Measurements from ENCODE around the gene GAB1. TPM values are rescaled to one million over a fixed set of nuclear protein-coding genes. Genes with fewer than 3 reads are reported as not detected.

GAB1 gene
- total RNA-seq, 2 experiments from 2014 or later: 0.37 to 0.79 TPM

DNA sequence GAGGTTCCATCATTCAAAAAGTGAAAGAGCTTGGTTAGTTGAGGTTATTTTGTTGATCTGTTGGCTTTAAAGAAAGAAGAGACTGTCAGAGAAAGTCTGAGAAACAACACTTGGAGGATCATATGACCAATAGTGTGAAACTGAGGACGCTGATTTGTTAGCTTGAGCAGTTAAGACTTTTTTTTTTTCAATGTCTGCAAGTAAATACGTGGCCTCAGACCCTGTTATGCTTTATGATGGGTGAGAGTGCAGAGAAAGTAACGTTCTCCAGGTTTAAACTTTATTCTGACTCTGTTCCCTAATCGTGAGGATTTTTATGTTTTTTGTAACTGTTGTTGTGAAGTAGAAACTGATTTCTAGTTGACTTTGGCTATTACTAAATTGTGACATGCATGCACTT lies 45.9 kb downstream of the GAB1 start:
- DNase-seq (no peak), ATAC-seq (no peak)
- ChIA-PET POLR2A (no interaction called here), CTCF (no interaction called here)
- no peaks in the 10 kb centered on the region for H3K36me3 Mint-ChIP-seq (ENCODE audit: low read depth)
- no peaks in the 10 kb centered on the region for H3K4me1 Mint-ChIP-seq (ENCODE audit: low read depth)
- H3K4me3 Mint-ChIP-seq: no peak overlapping the region
- H3K27ac Mint-ChIP-seq: no peak overlapping the region
- H3K9me3 Mint-ChIP-seq (ENCODE audit: insufficient read depth): no peaks in the 10 kb centered on the region
- peaks cover 3% of the 10 kb centered on the region for H3K27me3 Mint-ChIP-seq (ENCODE audit: low read depth)

DNA sequence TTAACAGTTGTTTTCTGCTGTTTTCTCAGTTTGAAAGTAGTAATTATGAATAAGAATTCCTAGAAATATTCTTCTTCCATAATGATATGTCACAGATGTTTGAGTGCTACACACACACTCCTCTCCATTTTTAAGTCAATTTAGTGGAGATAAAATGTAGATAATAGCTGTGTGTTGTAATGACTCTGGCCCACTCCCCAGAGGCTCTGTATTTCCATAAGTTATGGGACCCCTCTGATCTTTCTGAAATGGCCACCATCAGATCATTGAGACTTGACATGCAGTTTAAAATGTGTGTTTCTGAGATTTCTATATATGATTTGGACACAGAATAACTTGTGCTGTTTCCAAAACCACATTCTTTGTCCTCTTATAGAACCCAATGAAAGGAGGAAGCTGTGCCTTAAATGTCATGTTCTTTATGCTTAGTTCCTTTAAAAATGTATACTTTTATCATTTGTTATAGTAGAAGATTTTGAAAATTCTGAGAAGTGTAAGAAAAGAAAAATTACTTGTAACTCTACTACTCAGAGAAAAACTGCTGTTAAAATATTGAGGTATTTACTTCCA lies 46.4 kb downstream of the GAB1 start:
- Mint-ChIP-seq H3K4me3 (no peak overlapping the region), H3K36me3 (ENCODE audit: low read depth) (no peaks in the 10 kb centered on the region), H3K4me1 (ENCODE audit: low read depth) (no peaks in the 10 kb centered on the region), H3K27me3 (ENCODE audit: low read depth) (peaks cover 3% of the 10 kb centered on the region), H3K9me3 (ENCODE audit: insufficient read depth) (no peaks in the 10 kb centered on the region), H3K27ac (no peak overlapping the region)
- ChIA-PET CTCF (no interaction called here), POLR2A (no interaction called here)
- DNase-seq: no peak
- no peak for ATAC-seq

DNA sequence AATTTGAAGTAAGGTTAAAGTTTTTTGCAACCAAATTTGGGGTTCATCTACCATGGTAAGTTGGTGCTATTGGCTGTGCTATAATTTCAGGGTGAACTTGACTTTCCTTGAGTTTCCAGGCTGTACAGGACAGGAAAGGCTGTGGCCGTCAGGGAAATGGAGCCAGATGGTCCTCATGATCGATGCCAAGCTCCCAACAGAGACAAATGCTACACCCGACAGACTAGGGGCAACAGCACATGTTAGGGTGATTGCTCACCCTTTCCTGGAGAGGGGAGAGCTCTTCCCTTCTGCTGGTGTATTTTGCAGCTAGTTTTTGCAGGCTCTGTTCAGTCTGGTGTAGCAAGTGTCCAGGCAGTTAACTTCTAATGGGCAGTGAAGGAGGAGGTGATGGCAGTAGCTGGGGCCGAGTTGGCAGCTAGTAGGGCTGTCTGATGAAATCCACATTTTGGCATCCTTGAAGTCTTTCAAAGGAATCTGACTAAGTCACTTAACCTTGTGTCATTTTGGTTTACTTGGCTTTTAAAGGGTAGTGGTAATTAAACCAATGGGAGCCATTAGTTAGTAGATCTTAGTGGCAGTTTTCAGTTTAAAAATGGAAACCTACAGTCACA lies 47.8 kb downstream of the GAB1 start:
- H3K27ac Mint-ChIP-seq: no peak overlapping the region
- CTCF ChIA-PET: interaction anchor here (1.3 kb wide), 1 partner anchor 16 kb away, joined by 3 read pairs; no protein-coding TSS in a partner anchor
- DNase-seq (no peak), ATAC-seq (no peak)
- no peaks in the 10 kb centered on the region for H3K9me3 Mint-ChIP-seq (ENCODE audit: insufficient read depth)
- H3K4me3 Mint-ChIP-seq: no peak overlapping the region
- POLR2A ChIA-PET: no interaction called here
- H3K27me3 Mint-ChIP-seq (ENCODE audit: low read depth): peaks cover 7% of the 10 kb centered on the region
- H3K4me1 Mint-ChIP-seq (ENCODE audit: low read depth): no peaks in the 10 kb centered on the region
- no peaks in the 10 kb centered on the region for H3K36me3 Mint-ChIP-seq (ENCODE audit: low read depth)

DNA sequence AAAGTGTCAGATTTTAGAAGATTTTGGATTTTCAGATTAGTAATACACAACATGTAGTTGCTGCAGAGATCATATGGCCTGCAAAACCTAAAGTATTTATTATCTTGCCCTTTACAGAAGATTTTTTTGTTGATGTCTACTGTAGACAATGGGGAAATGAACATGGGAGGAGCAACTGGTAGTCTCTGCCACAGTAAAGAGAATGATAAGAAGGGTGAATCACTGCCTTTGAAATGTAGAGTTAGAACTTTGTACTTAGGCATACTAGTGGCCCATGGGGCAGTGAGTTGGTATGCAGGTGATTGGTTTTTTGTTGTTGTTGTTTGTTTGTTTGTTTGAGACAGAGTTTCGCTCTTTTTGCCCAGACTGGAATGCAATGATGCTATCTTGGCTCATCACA lies 50.1 kb downstream of the GAB1 start:
- CTCF ChIA-PET: no interaction called here
- H3K4me1 Mint-ChIP-seq (ENCODE audit: low read depth): no peaks in the 10 kb centered on the region
- no peak overlapping the region for H3K4me3 Mint-ChIP-seq
- no peak overlapping the region for H3K27ac Mint-ChIP-seq
- no peak for DNase-seq
- no peaks in the 10 kb centered on the region for H3K9me3 Mint-ChIP-seq (ENCODE audit: insufficient read depth)
- H3K36me3 Mint-ChIP-seq (ENCODE audit: low read depth): no peaks in the 10 kb centered on the region
- no peak for ATAC-seq
- POLR2A ChIA-PET: no interaction called here
- peaks cover 10% of the 10 kb centered on the region for H3K27me3 Mint-ChIP-seq (ENCODE audit: low read depth)

DNA sequence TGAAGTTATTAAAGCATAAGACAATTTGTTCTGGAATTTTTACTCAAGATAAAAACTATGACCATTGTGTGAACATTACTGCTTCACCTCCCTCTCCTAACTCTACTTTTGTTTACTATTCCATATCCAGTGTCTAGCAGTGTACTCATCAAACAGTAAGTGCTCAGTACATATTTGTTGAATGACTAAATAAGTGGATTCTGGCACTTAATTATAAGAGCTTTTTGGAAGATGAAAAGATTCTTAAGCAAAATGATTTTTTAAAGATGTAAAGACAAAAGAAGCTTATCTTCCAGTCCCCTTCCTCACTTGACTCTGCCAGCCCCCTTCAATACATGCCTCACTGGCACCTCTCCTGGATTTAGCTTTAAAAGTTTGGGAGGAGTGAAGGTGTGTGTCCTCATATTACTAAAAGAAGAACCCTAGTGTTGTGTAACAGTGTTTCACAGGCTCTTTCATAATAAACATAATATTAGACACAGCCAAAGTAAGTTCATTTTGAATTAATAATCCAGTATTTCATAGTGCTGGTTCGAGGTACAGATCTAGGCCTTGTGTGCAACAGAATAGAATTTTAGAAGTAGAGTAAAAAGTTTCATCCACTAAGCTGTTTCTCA lies 53.0 kb downstream of the GAB1 start:
- ChIA-PET CTCF (interaction anchor here (1.8 to 2.4 kb wide), 2 partner anchors 9 to 13 kb away, joined by 4 to 6 read pairs; no protein-coding TSS in a partner anchor), POLR2A (no interaction called here)
- Mint-ChIP-seq H3K27me3 (ENCODE audit: low read depth) (peaks cover 10% of the 10 kb centered on the region), H3K4me1 (ENCODE audit: low read depth) (no peaks in the 10 kb centered on the region), H3K36me3 (ENCODE audit: low read depth) (no peaks in the 10 kb centered on the region), H3K27ac (no peak overlapping the region), H3K9me3 (ENCODE audit: insufficient read depth) (no peaks in the 10 kb centered on the region), H3K4me3 (no peak overlapping the region)
- ATAC-seq (no peak), DNase-seq (no peak)

DNA sequence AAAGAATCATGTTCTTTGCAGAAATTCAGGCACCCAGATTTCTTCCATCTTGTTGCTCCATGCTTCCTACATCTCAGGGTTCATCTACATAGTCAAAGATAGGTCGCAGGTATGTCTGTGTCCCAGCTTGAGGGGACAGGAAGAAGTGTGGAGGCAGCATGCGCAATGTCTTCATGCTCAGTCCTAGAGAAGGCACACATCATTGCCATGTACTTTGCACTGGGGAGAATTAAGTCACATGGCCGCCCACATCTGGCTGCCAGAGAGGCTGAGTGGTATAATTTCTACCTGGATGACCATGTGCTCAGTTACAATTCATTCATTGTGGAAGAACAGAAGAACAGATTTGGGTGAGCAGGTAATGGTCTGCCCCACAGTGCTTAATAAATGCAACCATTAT lies 54.1 kb downstream of the GAB1 start:
- Mint-ChIP-seq H3K4me3 (no peak overlapping the region), H3K9me3 (ENCODE audit: insufficient read depth) (no peaks in the 10 kb centered on the region), H3K4me1 (ENCODE audit: low read depth) (no peaks in the 10 kb centered on the region), H3K27me3 (ENCODE audit: low read depth) (peaks cover 11% of the 10 kb centered on the region), H3K36me3 (ENCODE audit: low read depth) (no peaks in the 10 kb centered on the region), H3K27ac (no peak overlapping the region)
- ATAC-seq: no peak
- ChIA-PET POLR2A (no interaction called here), CTCF (interaction anchor here (2.4 kb wide), 1 partner anchor 14 kb away, joined by 6 read pairs; no protein-coding TSS in a partner anchor)
- DNase-seq: no peak

DNA sequence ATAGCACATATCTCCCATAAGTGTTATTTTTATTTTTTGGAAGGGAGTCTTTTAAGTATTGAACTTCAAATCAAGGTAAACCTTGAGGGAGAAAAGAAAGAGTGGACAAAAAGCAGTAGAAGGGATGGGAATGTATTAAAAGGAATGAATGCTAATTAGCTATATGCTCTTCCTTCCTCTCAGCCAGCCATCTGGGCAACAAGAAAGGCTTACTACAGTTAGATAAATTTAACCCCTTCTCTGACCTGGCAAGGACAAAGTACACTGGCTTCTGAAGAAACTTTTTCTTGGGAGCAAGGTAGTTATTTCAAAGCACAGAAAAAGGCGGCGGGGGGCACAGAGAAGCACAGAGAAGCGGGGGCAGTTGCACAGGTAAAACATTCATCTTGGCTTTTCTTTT lies 54.6 kb downstream of the GAB1 start:
- Mint-ChIP-seq H3K9me3 (ENCODE audit: insufficient read depth) (no peaks in the 10 kb centered on the region), H3K4me3 (no peak overlapping the region), H3K36me3 (ENCODE audit: low read depth) (no peaks in the 10 kb centered on the region), H3K4me1 (ENCODE audit: low read depth) (no peaks in the 10 kb centered on the region), H3K27ac (no peak overlapping the region), H3K27me3 (ENCODE audit: low read depth) (peaks cover 16% of the 10 kb centered on the region)
- ChIA-PET CTCF (interaction anchor here (2.4 kb wide), 1 partner anchor 14 kb away, joined by 6 read pairs; no protein-coding TSS in a partner anchor), POLR2A (no interaction called here)
- DNase-seq: no peak
- ATAC-seq: no peak

DNA sequence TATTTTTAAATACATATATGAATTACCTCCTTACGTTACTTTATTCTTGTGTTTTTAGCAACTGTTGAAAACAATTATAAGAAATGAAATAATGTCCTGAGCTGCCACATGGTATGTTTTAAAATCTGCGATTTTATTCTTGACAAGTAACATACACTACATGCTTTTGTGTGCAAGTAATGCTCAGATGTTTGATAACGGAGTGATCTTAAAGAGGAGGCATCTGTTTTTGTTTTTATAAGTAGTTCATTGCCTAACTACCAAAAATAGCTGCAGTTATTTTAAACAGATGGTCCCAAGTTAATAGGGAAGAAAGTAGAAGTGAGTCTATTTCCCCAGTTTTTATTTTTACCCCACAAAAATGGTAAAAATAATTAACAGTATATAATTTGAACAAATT lies 55.2 kb downstream of the GAB1 start:
- H3K36me3 Mint-ChIP-seq (ENCODE audit: low read depth): no peaks in the 10 kb centered on the region
- H3K27me3 Mint-ChIP-seq (ENCODE audit: low read depth): peaks cover 20% of the 10 kb centered on the region
- DNase-seq (no peak), ATAC-seq (no peak)
- no peaks in the 10 kb centered on the region for H3K4me1 Mint-ChIP-seq (ENCODE audit: low read depth)
- H3K9me3 Mint-ChIP-seq (ENCODE audit: insufficient read depth): no peaks in the 10 kb centered on the region
- POLR2A ChIA-PET: no interaction called here
- H3K4me3 Mint-ChIP-seq: no peak overlapping the region
- H3K27ac Mint-ChIP-seq: no peak overlapping the region
- CTCF ChIA-PET: no interaction called here

DNA sequence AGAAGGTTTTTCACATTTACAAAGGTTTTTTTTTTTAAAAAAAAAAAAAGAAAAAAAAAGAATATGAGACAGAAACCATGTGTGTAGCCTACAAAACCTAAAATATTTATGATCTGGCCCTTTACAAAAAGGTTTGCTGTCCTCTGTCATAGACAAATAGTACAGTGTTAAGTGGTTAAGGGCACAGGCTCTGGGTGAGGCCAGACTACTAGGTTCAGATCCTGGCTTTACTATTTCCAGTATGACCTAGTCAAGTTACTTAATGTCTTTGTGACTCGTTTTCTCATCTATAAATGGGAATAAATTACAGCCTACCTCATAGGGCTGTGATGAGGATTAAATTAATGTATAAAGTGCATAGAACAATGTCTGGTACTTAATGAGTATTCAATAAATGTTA lies 56.5 kb downstream of the GAB1 start:
- no peak overlapping the region for H3K4me3 Mint-ChIP-seq
- POLR2A ChIA-PET: no interaction called here
- H3K27me3 Mint-ChIP-seq (ENCODE audit: low read depth): peaks cover 21% of the 10 kb centered on the region
- H3K27ac Mint-ChIP-seq: no peak overlapping the region
- CTCF ChIA-PET: no interaction called here
- no peaks in the 10 kb centered on the region for H3K36me3 Mint-ChIP-seq (ENCODE audit: low read depth)
- H3K9me3 Mint-ChIP-seq (ENCODE audit: insufficient read depth): no peaks in the 10 kb centered on the region
- DNase-seq: no peak
- no peak for ATAC-seq
- no peaks in the 10 kb centered on the region for H3K4me1 Mint-ChIP-seq (ENCODE audit: low read depth)

DNA sequence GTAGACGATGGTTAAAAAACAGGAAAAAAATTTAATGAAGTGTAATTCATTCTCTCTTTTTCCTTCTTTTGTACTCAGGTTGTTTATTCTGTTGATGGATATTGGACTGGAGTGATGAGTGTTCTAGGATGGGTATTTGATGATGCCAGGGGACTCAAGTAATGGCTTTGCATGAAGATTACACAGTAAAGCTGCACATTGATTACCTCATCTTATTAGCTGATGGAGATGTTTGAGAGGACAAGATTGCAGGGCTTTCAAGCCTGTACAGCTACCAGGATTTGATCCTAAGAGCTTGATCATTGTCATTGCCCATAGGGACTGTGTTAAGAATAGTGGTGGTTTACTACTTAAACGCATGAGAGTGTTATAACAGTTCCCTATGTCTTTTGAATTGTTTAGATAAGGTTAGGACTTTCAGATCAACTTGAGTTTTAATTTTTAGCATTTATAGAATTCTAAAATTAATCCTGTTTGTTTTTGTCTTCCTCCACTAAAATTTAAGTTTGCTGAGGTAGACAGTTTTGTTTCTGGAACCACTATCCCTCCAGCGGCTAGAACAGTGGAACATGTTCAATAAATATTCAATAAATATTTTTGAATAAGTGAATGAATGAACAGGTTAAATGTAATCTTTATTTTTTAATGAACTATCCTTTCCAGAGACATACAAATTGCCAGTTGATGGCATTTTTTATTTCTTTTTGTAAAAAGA lies 58.2 kb downstream of the GAB1 start:
- DNase-seq: no peak
- H3K36me3 Mint-ChIP-seq (ENCODE audit: low read depth): no peaks in the 10 kb centered on the region
- H3K9me3 Mint-ChIP-seq (ENCODE audit: insufficient read depth): no peaks in the 10 kb centered on the region
- H3K27ac Mint-ChIP-seq: no peak overlapping the region
- no peaks in the 10 kb centered on the region for H3K4me1 Mint-ChIP-seq (ENCODE audit: low read depth)
- H3K27me3 Mint-ChIP-seq (ENCODE audit: low read depth): peaks cover 17% of the 10 kb centered on the region
- ATAC-seq: no peak
- POLR2A ChIA-PET: no interaction called here
- CTCF ChIA-PET: no interaction called here
- no peak overlapping the region for H3K4me3 Mint-ChIP-seq

DNA sequence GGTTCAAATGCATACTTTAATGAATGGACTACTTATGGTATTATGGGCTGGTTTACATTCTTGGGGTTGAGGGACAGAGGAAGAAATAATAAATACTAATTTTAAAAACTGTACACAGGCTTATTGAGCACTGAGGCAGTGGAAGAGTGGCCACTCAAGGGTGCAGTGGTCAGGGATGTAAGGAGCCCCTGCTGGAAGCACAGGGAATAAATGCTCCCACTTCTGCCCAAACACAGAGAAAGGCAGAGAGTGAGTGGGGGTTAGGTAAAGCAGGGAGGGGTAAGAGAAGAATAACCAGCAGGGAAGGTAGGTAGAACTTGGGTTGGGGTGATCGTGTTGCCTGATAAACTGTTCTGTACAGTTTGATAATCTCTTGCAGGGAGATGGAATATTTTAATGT lies 60.0 kb downstream of the GAB1 start:
- ChIA-PET POLR2A (no interaction called here), CTCF (no interaction called here)
- peaks cover 14% of the 10 kb centered on the region for H3K27me3 Mint-ChIP-seq (ENCODE audit: low read depth)
- no peaks in the 10 kb centered on the region for H3K36me3 Mint-ChIP-seq (ENCODE audit: low read depth)
- no peak overlapping the region for H3K4me3 Mint-ChIP-seq
- H3K4me1 Mint-ChIP-seq (ENCODE audit: low read depth): no peaks in the 10 kb centered on the region
- no peaks in the 10 kb centered on the region for H3K9me3 Mint-ChIP-seq (ENCODE audit: insufficient read depth)
- DNase-seq (no peak), ATAC-seq (no peak)
- H3K27ac Mint-ChIP-seq: no peak overlapping the region

DNA sequence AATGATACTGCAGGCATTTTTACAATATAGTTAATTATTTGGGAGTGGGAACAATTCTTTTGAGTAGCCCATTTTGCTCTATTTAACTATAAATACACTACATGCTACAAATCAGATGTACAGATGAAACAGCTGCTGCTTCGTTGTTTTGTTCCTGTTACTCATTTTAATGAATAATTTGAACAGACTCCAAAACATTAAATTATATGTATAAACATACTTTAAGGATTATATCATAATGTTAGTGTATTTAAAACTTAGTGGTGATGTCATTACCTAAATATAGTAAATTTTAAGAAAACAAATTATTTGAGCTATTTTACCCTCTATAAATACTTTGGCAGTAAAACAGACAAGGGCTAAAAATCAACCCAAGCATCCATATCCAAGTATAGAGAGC lies 60.7 kb downstream of the GAB1 start:
- ChIA-PET POLR2A (no interaction called here), CTCF (interaction anchor here (1.3 kb wide), 1 partner anchor 115 kb away, joined by 3 read pairs; no protein-coding TSS in a partner anchor)
- Mint-ChIP-seq H3K4me1 (ENCODE audit: low read depth) (no peaks in the 10 kb centered on the region), H3K27me3 (ENCODE audit: low read depth) (peaks cover 14% of the 10 kb centered on the region), H3K27ac (no peak overlapping the region), H3K9me3 (ENCODE audit: insufficient read depth) (no peaks in the 10 kb centered on the region), H3K36me3 (ENCODE audit: low read depth) (no peaks in the 10 kb centered on the region), H3K4me3 (no peak overlapping the region)
- ATAC-seq: no peak
- no peak for DNase-seq
